Measurements from ENCODE around the gene TSNAXIP1.

DNA sequence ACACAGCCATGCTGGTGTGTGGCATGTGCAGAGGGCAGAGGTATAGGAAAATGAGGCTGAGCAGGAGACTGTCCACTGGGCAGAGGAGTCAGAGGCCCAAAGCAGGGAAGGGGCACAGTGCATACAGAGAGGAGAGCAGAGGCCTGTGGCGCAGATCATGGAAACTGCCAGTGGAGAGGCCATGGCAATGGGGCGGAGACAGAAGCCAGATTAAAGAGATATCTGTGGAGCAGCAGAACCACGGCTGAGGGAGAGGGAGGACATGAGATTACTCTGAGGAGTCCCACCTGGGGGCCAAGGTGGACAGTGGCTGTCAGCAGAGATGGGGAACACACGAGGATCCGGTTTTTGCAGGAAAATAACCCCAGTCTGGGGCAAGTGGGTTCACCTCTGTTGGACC is 43.6 kb upstream of the TSNAXIP1 start:
- TF ChIP-seq, protein P1, sequence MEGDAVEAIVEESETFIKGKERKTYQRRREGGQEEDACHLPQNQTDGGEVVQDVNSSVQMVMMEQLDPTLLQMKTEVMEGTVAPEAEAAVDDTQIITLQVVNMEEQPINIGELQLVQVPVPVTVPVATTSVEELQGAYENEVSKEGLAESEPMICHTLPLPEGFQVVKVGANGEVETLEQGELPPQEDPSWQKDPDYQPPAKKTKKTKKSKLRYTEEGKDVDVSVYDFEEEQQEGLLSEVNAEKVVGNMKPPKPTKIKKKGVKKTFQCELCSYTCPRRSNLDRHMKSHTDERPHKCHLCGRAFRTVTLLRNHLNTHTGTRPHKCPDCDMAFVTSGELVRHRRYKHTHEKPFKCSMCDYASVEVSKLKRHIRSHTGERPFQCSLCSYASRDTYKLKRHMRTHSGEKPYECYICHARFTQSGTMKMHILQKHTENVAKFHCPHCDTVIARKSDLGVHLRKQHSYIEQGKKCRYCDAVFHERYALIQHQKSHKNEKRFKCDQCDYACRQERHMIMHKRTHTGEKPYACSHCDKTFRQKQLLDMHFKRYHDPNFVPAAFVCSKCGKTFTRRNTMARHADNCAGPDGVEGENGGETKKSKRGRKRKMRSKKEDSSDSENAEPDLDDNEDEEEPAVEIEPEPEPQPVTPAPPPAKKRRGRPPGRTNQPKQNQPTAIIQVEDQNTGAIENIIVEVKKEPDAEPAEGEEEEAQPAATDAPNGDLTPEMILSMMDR (IDR thresholded peaks at IDR 0.05), result no peak
- TF ChIP-seq POLR2AphosphoS5 (IDR thresholded peaks at IDR 0.05), result no peak
